Adipocyte (in vitro differentiated cells): ENCODE measurements around the gene TWNK.
A peak's percentile ranks its signal among the peaks of the same experiment; 100 is the strongest.

Experiments used
- DNase-seq: peaks from one replicate; pipeline ENCODE4 v3.0.0-alpha.2; 2015; ENCODE audit warnings: low read depth
- H3K27me3 ChIP-seq: replicated peaks from 2 replicates; pipeline ENCODE4 v1.7.0; 2013; ENCODE audit warnings: mild to moderate bottlenecking, low read length, moderate library complexity; ENCODE audit not compliant: control insufficient read depth, insufficient read depth
- H3K36me3 ChIP-seq: 2 replicates; pipeline ENCODE4 v1.7.0; 2013; ENCODE audit warnings: low read length, mild to moderate bottlenecking, moderate library complexity; ENCODE audit not compliant: control insufficient read depth, insufficient read depth, severe bottlenecking
- H3K4me1 ChIP-seq: 2 replicates; pipeline ENCODE4 v1.7.0; 2013; ENCODE audit warnings: mild to moderate bottlenecking, low read length, moderate library complexity; ENCODE audit not compliant: control insufficient read depth, insufficient read depth
- H3K4me3 ChIP-seq: 2 replicates; pipeline ENCODE4 v1.7.0; 2013; ENCODE audit warnings: mild to moderate bottlenecking, low read length, moderate library complexity
- H3K9ac ChIP-seq: 2 replicates; pipeline ENCODE4 v1.7.0; 2013; ENCODE audit warnings: mild to moderate bottlenecking, low read length, moderate library complexity
- H3K9me3 ChIP-seq: 2 replicates; pipeline ENCODE4 v1.7.0; 2013; ENCODE audit warnings: mild to moderate bottlenecking, low read length, moderate library complexity; ENCODE audit not compliant: control insufficient read depth

TWNK gene

DNA sequence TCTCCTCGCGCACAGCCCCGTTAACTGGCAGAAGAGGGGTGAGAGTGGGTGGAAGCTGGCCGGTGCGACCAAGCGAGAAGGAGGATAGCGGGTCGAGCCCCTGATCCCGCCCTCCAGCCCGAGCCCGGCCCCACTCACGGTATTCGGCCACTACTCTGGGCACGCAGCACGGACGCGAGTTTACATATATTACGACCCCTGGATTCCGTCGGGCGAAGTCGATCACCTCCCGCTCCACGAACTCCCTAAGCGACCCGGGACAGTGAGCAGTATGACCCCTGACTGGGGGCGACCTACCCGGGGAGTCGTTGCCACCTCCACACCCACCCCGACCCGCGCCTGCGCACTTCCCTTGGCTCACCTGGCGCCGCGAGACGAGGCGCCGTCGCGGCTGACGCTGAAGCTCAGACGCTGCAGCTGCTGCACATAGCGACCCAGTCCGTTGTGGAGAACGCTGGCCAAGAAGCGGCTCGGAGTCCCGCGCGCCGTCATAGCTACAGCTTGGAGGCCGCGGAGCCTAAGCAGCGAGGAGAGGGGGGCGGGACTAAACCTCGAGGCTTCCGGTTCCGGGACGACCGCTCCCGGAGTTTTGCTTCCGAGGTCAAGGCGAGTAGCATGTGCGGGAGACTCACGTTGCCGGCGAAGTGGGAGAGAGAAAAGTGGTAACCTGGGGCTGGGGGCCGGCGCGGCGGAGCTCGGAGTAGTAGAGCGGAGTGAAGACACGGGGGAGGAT, at the start of gene TWNK, which contains the start of gene MRPL43:
TSS of gene TWNK (plus strand) at position 592 of the 733 bp plus-strand sequence. CDS start 668 bp downstream, outside the sequence.
TSS of gene MRPL43 (minus strand) at position 546 of the 733 bp plus-strand sequence. CDS start at position 492, 54 bp downstream.
- Histone ChIP-seq H3K27me3 (no peaks in the 10 kb centered on the region), H3K36me3 (peaks cover 20% of the 10 kb centered on the region), H3K4me3 (peak within 1 kb of the TSS; percentile 91), H3K4me1 (peaks cover 28% of the 10 kb centered on the region), H3K9ac (peak within 1 kb of the TSS; percentile 93), H3K9me3 (no peaks in the 10 kb centered on the region)
- DNase-seq, result peak; percentile 94

DNA sequence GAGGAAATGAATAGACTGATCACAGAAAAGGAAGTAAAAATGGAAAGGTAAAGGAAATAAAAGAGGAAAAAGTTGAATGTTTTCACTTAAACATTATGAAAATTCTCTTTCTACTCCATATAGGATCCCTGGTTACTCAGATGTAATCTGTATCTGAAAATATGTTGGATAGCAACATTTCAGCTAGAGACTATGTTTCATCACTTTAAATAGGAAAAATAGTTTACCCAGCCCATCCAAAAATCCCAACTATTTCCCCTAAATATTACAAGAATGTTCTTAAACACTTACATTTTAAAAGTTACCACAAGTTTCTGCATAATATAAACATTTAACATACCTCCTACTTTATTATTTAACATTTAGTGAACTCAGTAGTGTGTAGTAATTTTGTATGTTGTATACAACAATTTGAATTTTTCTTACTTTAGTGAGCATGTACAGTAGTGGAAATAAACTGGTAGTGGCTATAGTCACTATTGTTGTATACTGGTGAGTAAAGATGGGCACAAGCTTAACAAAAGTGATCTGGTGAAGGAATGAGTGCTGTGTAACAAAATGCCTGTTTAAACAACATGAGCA, 47.5 kb upstream of the TWNK start:
- Histone ChIP-seq H3K4me1 (no peaks in the 10 kb centered on the region), H3K9ac (no peak overlapping the region), H3K9me3 (no peaks in the 10 kb centered on the region), H3K4me3 (no peak overlapping the region), H3K27me3 (no peaks in the 10 kb centered on the region), H3K36me3 (peaks cover 84% of the 10 kb centered on the region)
- peak; percentile 62 for DNase-seq

DNA sequence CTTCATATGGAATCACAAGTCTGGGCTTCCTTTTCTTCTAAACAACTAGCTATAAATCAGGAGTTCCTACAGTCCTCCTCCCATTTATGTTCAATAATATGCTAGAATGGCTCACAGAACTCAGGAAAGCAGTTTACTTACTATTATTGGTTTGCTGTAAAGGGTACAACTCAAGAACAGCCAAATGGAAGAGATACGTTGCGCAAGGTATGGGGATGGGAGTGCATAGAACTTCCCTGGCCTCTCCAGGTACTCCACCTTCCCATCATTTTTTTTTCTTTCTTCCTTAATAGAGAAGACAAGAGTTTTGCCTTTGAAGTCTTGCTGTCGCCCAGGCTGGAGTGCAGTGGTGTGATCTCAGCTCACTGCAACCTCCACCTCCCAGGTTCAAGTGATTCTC, 45.1 kb upstream of the TWNK start:
- no peak overlapping the region for H3K4me3 ChIP-seq
- H3K9me3 ChIP-seq, result no peaks in the 10 kb centered on the region
- H3K36me3 ChIP-seq, result peaks cover 91% of the 10 kb centered on the region
- DNase-seq, result no peak
- no peaks in the 10 kb centered on the region for H3K27me3 ChIP-seq
- H3K4me1 ChIP-seq, result no peaks in the 10 kb centered on the region
- no peak overlapping the region for H3K9ac ChIP-seq

DNA sequence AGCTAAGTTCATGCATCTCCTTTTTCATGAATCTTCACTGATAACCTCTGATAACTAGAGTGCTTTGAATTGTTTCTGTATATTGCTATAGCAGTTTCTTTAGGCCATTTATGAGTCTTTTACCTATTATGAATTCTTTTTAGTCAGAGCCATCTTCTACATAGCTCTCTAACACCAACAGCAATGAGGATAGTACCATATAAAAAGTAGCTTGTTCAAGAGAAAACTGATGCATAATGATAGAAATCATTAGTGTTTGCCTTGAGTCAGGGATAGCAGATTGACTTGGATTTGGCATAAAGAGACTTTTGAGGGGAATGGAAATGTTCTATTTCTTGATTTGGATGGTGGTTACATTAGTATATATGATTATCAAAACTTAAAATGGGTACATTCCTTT, 43.8 kb upstream of the TWNK start:
- no peaks in the 10 kb centered on the region for H3K4me1 ChIP-seq
- no peak overlapping the region for H3K4me3 ChIP-seq
- H3K36me3 ChIP-seq, result peaks cover 91% of the 10 kb centered on the region
- H3K9me3 ChIP-seq, result no peaks in the 10 kb centered on the region
- H3K27me3 ChIP-seq, result no peaks in the 10 kb centered on the region
- no peak for DNase-seq
- H3K9ac ChIP-seq, result no peak overlapping the region

DNA sequence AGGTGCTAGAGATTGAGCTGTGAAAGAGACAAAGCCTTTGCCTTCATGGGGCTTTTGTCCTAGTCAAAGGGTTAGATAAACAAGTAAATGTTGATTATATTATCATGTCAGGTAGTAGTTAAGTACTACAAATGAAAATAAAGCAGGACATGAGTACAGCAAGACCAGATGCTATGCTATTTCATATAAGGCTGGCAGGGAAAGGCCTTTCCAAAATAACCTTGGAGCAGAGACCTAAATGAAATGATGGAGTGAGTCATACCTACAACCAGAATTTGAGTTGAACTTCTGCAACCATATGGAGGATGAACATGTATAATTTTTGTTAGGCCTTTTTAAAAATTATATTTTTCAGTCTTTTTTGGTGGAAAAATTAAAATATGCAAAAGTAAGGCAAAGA, 41.6 kb upstream of the TWNK start:
- H3K9me3 ChIP-seq, result no peaks in the 10 kb centered on the region
- no peak for DNase-seq
- H3K27me3 ChIP-seq, result no peaks in the 10 kb centered on the region
- no peak overlapping the region for H3K4me3 ChIP-seq
- H3K9ac ChIP-seq, result no peak overlapping the region
- H3K36me3 ChIP-seq, result peaks cover 93% of the 10 kb centered on the region
- H3K4me1 ChIP-seq, result no peaks in the 10 kb centered on the region

DNA sequence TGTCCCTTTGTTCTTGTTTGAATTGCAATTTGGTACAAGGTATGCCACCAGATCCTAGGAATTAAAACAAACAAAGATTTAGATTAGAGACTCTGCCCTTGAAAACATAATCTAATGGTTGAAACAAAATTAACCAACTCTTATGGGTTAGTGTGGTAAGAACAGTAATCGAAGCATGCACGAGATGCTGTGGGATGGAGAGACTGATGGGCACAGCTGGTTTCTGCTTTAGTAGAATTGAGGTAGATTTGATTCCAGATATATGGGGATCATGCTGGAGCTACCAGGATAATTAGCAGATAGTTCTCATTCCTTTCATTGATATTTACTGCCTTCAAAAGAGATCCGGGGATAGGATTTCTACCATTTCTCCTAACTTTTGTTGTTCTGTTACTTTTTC, 38.4 kb upstream of the TWNK start:
- no peak overlapping the region for H3K4me3 ChIP-seq
- no peak for DNase-seq
- no peaks in the 10 kb centered on the region for H3K27me3 ChIP-seq
- no peak overlapping the region for H3K9ac ChIP-seq
- H3K4me1 ChIP-seq, result no peaks in the 10 kb centered on the region
- peaks cover 82% of the 10 kb centered on the region for H3K36me3 ChIP-seq
- H3K9me3 ChIP-seq, result no peaks in the 10 kb centered on the region

DNA sequence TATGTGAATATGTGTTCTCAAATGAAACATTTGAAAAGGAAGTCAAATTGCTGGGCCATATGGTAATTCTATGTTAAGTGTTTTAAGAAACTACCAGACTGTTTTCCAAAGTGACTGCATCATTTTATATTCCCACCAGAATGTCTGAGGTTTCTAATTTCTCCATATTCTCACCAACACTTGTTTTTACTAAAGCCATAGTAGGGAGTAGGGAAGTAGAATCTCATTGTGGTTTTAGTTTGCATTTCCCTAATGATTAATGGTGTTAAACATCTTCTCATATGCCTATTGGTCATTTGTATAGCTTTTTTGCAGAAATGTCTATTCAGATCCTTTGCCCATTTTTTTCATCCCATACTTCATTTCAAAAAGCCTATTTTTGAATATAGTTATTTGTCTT, 27.1 kb upstream of the TWNK start:
- peaks cover 82% of the 10 kb centered on the region for H3K36me3 ChIP-seq
- no peak overlapping the region for H3K9ac ChIP-seq
- no peaks in the 10 kb centered on the region for H3K27me3 ChIP-seq
- no peak for DNase-seq
- no peak overlapping the region for H3K4me3 ChIP-seq
- H3K9me3 ChIP-seq, result no peaks in the 10 kb centered on the region
- no peaks in the 10 kb centered on the region for H3K4me1 ChIP-seq

DNA sequence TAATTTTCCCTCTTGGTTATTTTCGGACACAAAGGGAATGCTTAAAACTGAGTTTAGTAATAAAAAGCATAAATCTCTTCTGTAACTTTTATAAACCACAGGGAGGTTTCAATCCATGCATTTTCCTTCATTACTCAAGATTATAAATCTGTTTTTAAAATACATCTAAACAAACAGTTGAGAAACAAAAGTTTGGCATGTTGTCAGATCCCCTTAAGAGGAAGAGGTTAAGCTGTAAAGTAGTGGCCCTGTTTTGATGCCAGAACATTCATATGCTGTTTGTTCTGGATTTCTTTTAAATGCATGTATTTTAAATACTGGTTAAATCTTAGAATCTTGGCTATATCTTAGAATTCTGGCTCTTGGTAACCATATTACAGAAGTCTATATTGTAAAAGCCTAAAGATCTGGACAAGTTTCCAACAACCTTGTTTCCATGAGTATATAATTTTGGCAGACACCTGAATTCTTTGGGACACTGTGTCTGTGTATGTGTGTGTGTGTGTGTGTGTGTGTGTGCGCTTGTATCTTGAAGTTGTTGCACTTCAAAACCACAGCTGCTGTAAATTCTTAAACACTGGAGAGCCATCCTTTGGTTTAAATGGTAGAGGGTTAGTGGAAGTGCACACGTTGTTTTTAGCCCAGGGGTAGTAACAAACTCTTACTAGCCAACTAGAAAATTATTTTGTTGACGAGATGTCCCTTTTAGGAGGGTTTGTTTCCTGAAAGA, 24.8 kb upstream of the TWNK start:
- Histone ChIP-seq H3K4me1 (no peaks in the 10 kb centered on the region), H3K9ac (no peak overlapping the region), H3K36me3 (peaks cover 73% of the 10 kb centered on the region), H3K27me3 (no peaks in the 10 kb centered on the region), H3K4me3 (no peak overlapping the region), H3K9me3 (no peaks in the 10 kb centered on the region)
- peak; percentile 35 for DNase-seq

DNA sequence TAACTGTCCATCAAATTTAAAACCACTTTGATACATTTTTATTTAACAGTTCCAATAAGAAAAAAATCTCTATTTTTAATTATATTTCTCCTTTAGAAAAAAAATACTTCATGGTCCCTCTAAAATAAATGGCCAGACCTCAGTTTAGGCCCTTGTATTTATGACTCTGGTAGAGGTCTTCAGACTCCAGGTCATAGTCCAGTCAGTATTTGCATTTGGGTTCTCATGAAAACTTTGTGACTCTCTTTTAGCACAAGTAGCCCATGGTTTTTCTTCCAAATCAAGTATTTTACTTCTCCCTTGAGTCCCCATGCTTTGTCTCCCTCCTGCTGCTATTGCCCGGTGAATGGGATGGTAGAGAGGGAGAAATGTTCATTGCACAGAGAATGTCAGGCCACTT, 23.5 kb upstream of the TWNK start:
- Histone ChIP-seq H3K4me1 (peaks cover 3% of the 10 kb centered on the region), H3K36me3 (peaks cover 61% of the 10 kb centered on the region), H3K9ac (no peak overlapping the region), H3K4me3 (no peak overlapping the region), H3K9me3 (no peaks in the 10 kb centered on the region), H3K27me3 (peaks cover 3% of the 10 kb centered on the region)
- DNase-seq, result no peak

DNA sequence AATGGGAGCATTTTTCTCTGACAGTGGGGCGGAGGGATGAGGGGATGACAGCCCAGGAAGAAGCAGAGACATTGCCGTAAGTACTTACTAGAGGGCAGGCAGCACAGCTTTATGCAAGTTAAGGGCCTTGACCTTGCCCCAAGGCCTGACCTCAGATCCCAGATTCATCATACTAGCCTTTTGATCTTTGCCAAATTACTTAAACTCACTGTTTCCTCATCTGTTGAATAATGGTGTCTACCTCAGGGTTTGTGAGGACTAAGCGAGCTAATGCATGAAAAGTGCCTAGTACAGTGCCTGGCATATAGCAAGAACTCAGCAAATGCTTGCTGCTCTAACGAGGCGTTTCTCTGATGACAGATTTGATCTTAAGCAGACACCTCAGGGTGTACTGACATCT, 21.5 kb upstream of the TWNK start:
- Histone ChIP-seq H3K4me3 (no peak overlapping the region), H3K4me1 (peaks cover 6% of the 10 kb centered on the region), H3K9me3 (no peaks in the 10 kb centered on the region), H3K27me3 (peaks cover 5% of the 10 kb centered on the region), H3K36me3 (peaks cover 44% of the 10 kb centered on the region), H3K9ac (no peak overlapping the region)
- no peak for DNase-seq

DNA sequence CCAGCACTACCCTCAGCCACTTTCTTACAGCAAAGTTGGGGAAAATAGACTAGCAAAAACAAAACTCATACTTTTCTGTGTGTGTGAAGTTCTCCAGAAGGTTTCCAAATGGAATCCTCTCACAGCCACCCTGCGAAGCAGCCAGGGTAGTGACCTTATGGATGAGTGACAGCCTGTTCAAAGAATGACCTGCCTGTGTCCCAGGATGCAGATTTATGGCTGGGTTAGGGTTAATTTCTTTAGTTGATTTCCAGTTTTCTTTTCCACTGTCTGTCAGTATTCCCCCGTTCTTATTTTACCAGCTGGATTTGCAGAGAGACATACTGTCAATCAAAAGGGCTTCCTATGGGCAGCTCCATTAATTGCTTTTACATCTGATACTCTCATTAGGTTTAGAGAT, 20.5 kb upstream of the TWNK start:
- DNase-seq, result no peak
- H3K36me3 ChIP-seq, result peaks cover 37% of the 10 kb centered on the region

More for the DNA sequence above, 20.5 kb upstream of the TWNK start:
- no peak overlapping the region for H3K4me3 ChIP-seq
- no peak overlapping the region for H3K9ac ChIP-seq
- H3K27me3 ChIP-seq, result peaks cover 5% of the 10 kb centered on the region
- H3K4me1 ChIP-seq, result peaks cover 6% of the 10 kb centered on the region
- no peaks in the 10 kb centered on the region for H3K9me3 ChIP-seq
